Sigmoid colon (tissue), 7 donors: ENCODE data around the gene FAXC. TPM values are rescaled to one million over a fixed set of nuclear protein-coding genes. Genes with fewer than 3 reads are reported as not detected.
A peak's percentile ranks its signal among the peaks of the same experiment; 100 is the strongest.

Source experiments
- DNase-seq: peaks from one replicate; pipeline ENCODE4 v3.0.0-alpha.2; 2019
- H3K27ac ChIP-seq, 4 donors: fragments of 200-600 bp; sonication (generic); one replicate each; pipeline ENCODE4 v1.5.1; 2016 to 2019; ENCODE audit warnings: mild to moderate bottlenecking in 1 of 4
- H3K27me3 ChIP-seq, 3 donors: fragments of 200-600 bp; sonication (generic); one replicate each; pipeline ENCODE4 v1.5.1; 2019; ENCODE audit warnings: mild to moderate bottlenecking in 1 of 3
- H3K36me3 ChIP-seq, 4 donors: fragments of 200-600 bp; sonication (generic); one replicate each; pipeline ENCODE4 v1.5.1; 2016 to 2019
- H3K4me1 ChIP-seq, 4 donors: fragments of 200-600 bp; sonication (generic); one replicate each; pipeline ENCODE4 v1.5.1; 2017 to 2019
- H3K4me3 ChIP-seq, 4 donors: fragments of 200-600 bp; sonication (generic); one replicate each; pipeline ENCODE4 v1.5.1; 2017 to 2019; ENCODE audit warnings: mild to moderate bottlenecking in 2 of 4, moderate library complexity in 1 of 4
- H3K9me3 ChIP-seq, 4 donors: fragments of 200-600 bp in 3 of 4; sonication (generic) in 3 of 4; one replicate each; pipeline versions ENCODE4 v1.5.1 to v1.6.1; 2013 to 2019
- EP300 ChIP-seq, 4 donors: sonication (generic); formaldehyde crosslinking; IDR thresholded peaks; one replicate each; pipeline ENCODE4 v1.6.1; 2017; ENCODE audit warnings: antibody characterized with exemption in 4 of 4
- POLR2A ChIP-seq, 2 donors: fragments of 450-650 bp; IDR thresholded peaks; one replicate each; pipeline ENCODE4 v1.6.1; 2016; ENCODE audit warnings: antibody characterized with exemption in 2 of 2, mild to moderate bottlenecking in 2 of 2, moderate library complexity in 2 of 2
- POLR2AphosphoS5 ChIP-seq, 4 donors: sonication (generic); formaldehyde crosslinking; IDR thresholded peaks; one replicate each; pipeline ENCODE4 v1.6.1; 2017; ENCODE audit warnings: antibody characterized with exemption in 4 of 4
- WGBS, 2 donors: extraction: QIAGEN DNeasy Blood & Tissue Kit; methylation state at CpG; one replicate each; pipeline ENCODE4 v1.1.7; 2013; 5-methylcytosine and 5-hydroxymethylcytosine counted together
- intact Hi-C: fragments of 100-400 bp; cut with DNase I; formaldehyde crosslinking; loops from one replicate; pipeline ENCODE4 v1.15.1; 2023
- polyA plus RNA-seq, 3 donors: library from polyadenylated mRNA; stranded (reverse); fragments of 200-250 nt; gene quantifications; one replicate each; pipeline ENCODE4 v1.2.3, GENCODE V29; 2013
- total RNA-seq, 4 donors: library from RNA; depleted of rRNA; stranded (reverse); fragments of >200 nt; gene quantifications; one replicate each; pipeline ENCODE4 v1.1.0, GENCODE V29; 2016
- TF ChIP-seq, protein P1 (sequence below), 4 experiments: fragments of 450-650 bp in 3 of 4; fragments of 200-600 bp in 1 of 4; IDR thresholded peaks; one replicate each; pipeline ENCODE4 v1.5.1; 2016 to 2019; ENCODE audit warnings: antibody characterized with exemption in 4 of 4, mild to moderate bottlenecking in 3 of 4, moderate library complexity in 2 of 4
- donor health status: healthy with polysubstance abuse.
- donor health status: Bipolar disorder and iron deficiency.
- donor health status: healthy.

FAXC gene
- total and polyA plus RNA-seq, 7 donors, result under 0.01 to 54.0 (median 23.1) TPM

DNA sequence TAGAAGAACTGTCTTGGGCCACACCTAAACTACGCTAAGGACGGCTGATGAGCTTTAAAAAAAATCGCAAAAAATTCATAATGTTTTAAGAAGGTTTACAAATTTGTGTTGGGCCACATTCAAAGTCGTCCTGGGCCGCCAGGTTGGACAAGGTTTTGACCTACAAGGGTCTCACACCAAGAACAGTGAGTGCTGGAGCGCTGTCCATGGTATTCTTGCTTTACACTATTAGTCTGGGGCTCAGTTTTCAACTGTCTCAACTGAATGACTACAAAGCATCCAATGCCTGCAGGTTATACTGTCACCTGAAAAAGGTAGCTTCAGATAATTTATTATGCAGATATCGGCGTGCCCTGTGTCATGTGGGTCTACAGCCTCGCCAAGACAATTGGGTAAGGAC lies 3.7 kb upstream of the FAXC start:
- TF ChIP-seq POLR2A (IDR thresholded peaks at IDR 0.05) (no peak), EP300 (IDR thresholded peaks at IDR 0.05) (no peak), POLR2AphosphoS5 (IDR thresholded peaks at IDR 0.05) (no peak)
- TF ChIP-seq, protein P1, sequence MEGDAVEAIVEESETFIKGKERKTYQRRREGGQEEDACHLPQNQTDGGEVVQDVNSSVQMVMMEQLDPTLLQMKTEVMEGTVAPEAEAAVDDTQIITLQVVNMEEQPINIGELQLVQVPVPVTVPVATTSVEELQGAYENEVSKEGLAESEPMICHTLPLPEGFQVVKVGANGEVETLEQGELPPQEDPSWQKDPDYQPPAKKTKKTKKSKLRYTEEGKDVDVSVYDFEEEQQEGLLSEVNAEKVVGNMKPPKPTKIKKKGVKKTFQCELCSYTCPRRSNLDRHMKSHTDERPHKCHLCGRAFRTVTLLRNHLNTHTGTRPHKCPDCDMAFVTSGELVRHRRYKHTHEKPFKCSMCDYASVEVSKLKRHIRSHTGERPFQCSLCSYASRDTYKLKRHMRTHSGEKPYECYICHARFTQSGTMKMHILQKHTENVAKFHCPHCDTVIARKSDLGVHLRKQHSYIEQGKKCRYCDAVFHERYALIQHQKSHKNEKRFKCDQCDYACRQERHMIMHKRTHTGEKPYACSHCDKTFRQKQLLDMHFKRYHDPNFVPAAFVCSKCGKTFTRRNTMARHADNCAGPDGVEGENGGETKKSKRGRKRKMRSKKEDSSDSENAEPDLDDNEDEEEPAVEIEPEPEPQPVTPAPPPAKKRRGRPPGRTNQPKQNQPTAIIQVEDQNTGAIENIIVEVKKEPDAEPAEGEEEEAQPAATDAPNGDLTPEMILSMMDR (IDR thresholded peaks at IDR 0.05), result no peak
- intact Hi-C loops, result no loop called here
- peaks cover 0 to 3% (median 0%) of the 10 kb centered on the region in 3 donors for H3K27me3 ChIP-seq
- H3K4me3 ChIP-seq, result no peak overlapping the region
- H3K27ac ChIP-seq, result no peak overlapping the region
- H3K36me3 ChIP-seq, result no peaks in the 10 kb centered on the region
- DNase-seq, result no peak
- 78 to 84% methylated on average over 9 of the region's 9 CpGs for WGBS, 2 donors
- no peaks in the 10 kb centered on the region for H3K9me3 ChIP-seq
- H3K4me1 ChIP-seq, result peaks cover 0 to 14% (median 6%) of the 10 kb centered on the region in 4 donors

- H3K27me3 ChIP-seq, result peaks cover 0 to 3% (median 0%) of the 10 kb centered on the region in 3 donors
- peaks cover 0 to 28% (median 9%) of the 10 kb centered on the region in 4 donors for H3K4me1 ChIP-seq
- TF ChIP-seq POLR2AphosphoS5 (IDR thresholded peaks at IDR 0.05) (peak in 1 of 4 donors; percentile 10), EP300 (IDR thresholded peaks at IDR 0.05) (no peak), POLR2A (IDR thresholded peaks at IDR 0.05) (no peak)
- TF ChIP-seq, protein P1 (IDR thresholded peaks at IDR 0.05), result no peak
- H3K27ac ChIP-seq, result peak overlapping the region; percentile 92 to 93 (median 93)
- peak overlapping the region in 3 of 4 donors; percentile 73 to 90 (median 80) for H3K4me3 ChIP-seq
- DNase-seq, result no peak
- intact Hi-C loops, result no loop called here
- no peaks in the 10 kb centered on the region for H3K36me3 ChIP-seq
- WGBS, 2 donors, result 15 to 26% methylated on average over 10 of the region's 10 CpGs
- no peaks in the 10 kb centered on the region for H3K9me3 ChIP-seq
Measured at GRCh38 chr6:99350573-99350972, 1.1 kb upstream of the FAXC start.

DNA sequence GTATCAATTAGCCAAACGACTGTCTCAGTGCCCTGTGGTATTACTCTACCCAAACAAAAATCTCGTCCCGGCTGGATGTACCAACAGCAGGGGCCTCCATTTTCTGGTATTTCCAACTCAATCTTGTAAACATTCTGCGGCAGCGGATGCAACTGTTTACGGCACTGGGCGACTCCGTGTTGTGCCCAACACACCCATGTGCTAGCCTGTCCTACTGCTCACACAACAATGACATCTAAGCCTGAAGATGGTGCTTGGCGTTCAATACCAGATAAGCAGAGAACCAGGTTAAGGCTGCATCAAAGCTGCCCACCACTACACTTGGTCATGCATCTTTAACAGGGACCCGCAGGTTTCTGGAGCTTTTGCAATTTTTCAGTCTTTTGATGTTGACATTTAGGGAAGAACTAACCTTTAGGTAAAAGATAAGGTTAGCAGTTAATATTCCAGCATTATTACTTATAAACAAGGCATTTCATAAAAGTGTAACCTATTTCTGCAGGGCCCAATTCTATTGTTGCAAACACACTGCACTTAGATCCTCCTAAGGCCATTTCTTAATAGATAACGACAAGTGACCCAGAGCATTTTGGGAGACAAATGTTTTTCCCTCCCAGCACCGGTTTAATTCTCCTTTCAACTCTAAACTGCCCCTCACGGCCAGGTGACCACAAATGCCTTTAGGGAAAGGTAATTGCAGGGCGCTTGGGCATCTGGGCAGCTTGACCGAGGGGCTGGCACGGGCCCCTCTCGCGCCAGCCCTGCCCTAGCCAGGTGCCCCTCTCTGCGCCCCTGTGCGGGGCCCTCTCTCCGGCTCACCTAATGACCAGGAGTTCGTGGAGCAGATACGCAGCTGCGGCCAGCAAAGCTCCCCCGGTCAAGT lies 945 bp downstream of the FAXC start:
- Histone ChIP-seq H3K27ac (peak overlapping the region; percentile 92 to 93 (median 93)), H3K4me3 (peak overlapping the region; percentile 49 to 90 (median 76)), H3K27me3 (peaks cover 0 to 3% (median 0%) of the 10 kb centered on the region in 3 donors), H3K9me3 (no peaks in the 10 kb centered on the region), H3K4me1 (peaks cover 0 to 47% (median 13%) of the 10 kb centered on the region in 4 donors), H3K36me3 (no peaks in the 10 kb centered on the region)
- TF ChIP-seq EP300 (IDR thresholded peaks at IDR 0.05) (no peak), POLR2A (IDR thresholded peaks at IDR 0.05) (no peak), POLR2AphosphoS5 (IDR thresholded peaks at IDR 0.05) (no peak)
- TF ChIP-seq, protein P1 (IDR thresholded peaks at IDR 0.05), result no peak
- 49 to 69% methylated on average over 25 of the region's 25 CpGs for WGBS, 2 donors
- intact Hi-C loops, result loop anchor here (2.0 kb wide), 2 partner anchors 14 to 46 kb away; partner anchors contain the start of gene COQ3
- DNase-seq, result no peak

- H3K9me3 ChIP-seq, result no peaks in the 10 kb centered on the region
- no peaks in the 10 kb centered on the region for H3K36me3 ChIP-seq
- TF ChIP-seq EP300 (IDR thresholded peaks at IDR 0.05) (no peak), POLR2A (IDR thresholded peaks at IDR 0.05) (no peak), POLR2AphosphoS5 (IDR thresholded peaks at IDR 0.05) (no peak)
- TF ChIP-seq, protein P1 (IDR thresholded peaks at IDR 0.05), result no peak
- peaks cover 0 to 47% (median 13%) of the 10 kb centered on the region in 4 donors for H3K4me1 ChIP-seq
- peaks cover 0 to 3% (median 0%) of the 10 kb centered on the region in 3 donors for H3K27me3 ChIP-seq
- peak overlapping the region; percentile 49 to 90 (median 76) for H3K4me3 ChIP-seq
- no peak for DNase-seq
- intact Hi-C loops, result loop anchor here (2.0 kb wide), 2 partner anchors 13 to 47 kb away; partner anchors contain the start of gene COQ3
- peak overlapping the region; percentile 92 to 93 (median 93) for H3K27ac ChIP-seq
- WGBS, 2 donors, result 82 to 83% methylated on average over 1 of the region's 1 CpG
Measured at GRCh38 chr6:99347804-99348203, 1.7 kb downstream of the FAXC start.
